Measurements from ENCODE around the gene LETMD1.
"Not testable (repeated sequence)": the region's sequence is repeated elsewhere in the genome, so short reads cannot be mapped to it uniquely, and the experiment has no call there.

Gene LETMD1, protein sequence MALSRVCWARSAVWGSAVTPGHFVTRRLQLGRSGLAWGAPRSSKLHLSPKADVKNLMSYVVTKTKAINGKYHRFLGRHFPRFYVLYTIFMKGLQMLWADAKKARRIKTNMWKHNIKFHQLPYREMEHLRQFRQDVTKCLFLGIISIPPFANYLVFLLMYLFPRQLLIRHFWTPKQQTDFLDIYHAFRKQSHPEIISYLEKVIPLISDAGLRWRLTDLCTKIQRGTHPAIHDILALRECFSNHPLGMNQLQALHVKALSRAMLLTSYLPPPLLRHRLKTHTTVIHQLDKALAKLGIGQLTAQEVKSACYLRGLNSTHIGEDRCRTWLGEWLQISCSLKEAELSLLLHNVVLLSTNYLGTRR

DNA sequence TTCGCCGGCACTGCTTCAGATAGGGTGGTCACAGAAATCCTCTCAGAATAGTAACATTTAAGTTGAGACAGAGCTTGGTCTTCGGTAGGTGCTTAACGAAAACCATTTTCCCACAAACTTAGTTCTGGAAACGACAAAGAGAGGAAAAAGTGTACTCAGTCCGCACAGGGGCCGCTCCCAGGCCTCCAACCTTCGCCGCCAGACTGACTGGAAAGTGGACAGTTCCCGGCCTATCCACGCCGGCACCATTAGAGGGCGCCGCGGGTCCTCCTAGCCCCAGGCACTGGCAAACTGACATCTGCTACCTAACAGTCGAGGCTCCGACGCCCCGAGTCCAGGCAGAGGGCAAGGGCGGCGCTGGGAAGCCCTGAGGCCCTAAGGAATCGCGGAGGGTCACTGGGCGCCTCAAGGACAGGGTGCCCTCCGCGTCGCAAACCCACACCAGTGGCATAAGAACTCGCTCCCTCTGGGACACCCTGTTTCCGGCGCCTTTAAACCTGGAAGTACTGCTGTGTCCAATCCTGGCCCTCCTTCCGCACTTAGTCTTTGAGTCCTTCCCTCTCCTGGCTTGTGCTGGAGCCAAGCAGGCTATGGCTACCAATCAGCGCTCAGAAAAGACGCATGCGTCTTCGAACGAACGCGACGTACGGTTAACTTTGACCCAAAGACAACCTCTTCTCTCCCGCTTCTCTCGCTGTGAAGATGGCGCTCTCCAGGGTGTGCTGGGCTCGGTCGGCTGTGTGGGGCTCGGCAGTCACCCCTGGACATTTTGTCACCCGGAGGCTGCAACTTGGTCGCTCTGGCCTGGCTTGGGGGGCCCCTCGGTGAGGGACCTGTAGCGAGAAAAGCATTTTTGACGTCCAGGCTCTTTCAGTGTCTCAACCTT is at the start of gene LETMD1:
LETMD1 (plus strand) TSS at position 673 of the 886 bp plus-strand sequence; CDS start at position 703, 30 bp downstream.
- DNase-seq, result peak; percentile 76 to 83 (median 78)

DNA sequence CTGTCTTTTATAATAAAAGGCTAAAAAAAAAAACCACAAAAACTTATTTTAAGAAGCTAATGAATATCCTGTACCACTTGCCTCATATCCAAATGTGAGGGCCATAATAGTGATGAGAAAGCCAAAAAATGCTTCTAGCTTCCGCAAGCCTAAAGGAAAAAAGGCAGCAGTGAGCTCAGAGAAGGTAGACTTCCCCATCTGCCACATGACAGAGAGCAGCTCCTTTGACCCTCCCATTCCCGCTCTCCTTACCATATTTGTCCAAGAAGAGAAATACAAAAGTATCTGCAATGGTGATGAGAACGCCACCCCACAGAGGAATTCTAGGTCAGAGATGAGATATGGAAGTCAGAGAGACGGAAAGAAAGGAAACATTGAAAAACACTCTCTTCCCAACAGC is 49.0 kb upstream of the LETMD1 start:
- no peak for DNase-seq

DNA sequence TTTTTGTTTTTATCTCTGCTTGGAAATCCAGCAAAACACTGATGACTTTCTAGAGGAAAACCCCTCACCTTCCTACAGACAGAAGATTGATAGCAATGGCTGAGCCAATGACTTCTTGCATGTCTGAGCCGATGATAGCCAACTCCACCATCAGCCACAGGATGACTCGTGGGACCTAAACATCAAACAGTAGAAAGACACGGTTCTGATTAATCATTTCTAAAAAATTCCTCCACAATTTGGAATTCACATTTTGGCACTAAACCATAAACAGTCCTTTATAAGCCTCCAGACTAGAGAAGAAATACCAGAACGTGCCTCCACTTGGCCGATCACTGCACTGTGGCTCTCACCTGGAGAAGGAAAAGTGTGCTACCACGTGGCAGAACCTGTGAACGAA is 47.9 kb upstream of the LETMD1 start:
- DNase-seq, result no peak

DNA sequence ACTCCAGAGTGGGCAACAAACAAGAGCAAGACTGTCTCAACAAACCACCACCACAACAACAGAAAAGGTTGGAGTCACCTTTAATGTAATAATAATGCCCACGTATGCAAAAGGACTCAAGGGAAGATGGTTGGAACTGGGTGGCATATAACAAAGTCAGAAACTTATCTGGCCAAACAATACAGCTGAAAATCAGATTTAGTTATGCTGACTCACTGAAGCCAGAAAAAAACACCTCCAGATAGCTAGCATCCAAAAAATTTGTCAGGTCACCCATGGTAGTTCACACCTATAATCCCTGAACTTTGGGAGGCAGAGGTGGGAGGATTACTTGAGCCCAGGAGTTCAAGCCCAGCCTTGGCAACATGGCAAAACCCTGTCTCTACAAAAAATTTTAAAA is 46.3 kb upstream of the LETMD1 start:
- DNase-seq, result no peak

DNA sequence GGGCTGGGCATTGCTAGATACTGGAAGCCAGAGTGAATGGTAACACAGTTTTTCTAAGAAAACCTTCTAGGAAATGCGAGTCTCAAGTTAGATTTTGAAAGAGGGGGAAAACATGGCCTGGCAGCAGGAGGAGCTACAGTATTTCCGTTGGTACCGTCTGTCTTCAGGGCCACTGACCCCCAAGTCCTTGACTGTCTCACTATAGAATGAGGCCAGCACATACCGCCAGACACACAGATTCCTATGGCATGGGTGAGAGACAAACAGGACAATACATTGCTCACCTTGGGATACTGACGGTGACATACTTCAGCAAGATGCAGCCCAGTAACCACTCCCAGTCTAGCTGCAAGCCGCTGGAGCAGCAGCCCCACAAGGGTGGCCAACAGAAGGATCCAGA is 43.6 kb upstream of the LETMD1 start:
- DNase-seq, result no peak

DNA sequence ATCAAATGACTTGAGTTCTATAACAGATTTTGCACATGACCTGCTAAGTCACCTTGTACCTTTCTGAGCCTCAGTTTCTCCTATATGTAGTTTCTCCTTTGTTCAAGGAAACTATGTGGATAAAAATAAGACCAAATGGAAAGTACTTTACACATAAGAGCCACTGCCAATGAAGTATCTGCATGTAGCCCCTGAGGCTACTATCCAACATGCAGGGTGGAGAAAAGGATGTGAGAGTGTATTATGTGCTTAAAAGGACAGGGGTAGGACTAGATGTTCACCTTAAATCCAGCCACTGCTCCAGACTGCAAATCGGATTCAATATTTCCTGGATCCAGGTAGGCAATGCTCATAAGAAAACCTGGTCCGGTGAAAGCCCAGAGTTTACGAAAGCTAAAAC is 43.1 kb upstream of the LETMD1 start:
- no peak for DNase-seq

DNA sequence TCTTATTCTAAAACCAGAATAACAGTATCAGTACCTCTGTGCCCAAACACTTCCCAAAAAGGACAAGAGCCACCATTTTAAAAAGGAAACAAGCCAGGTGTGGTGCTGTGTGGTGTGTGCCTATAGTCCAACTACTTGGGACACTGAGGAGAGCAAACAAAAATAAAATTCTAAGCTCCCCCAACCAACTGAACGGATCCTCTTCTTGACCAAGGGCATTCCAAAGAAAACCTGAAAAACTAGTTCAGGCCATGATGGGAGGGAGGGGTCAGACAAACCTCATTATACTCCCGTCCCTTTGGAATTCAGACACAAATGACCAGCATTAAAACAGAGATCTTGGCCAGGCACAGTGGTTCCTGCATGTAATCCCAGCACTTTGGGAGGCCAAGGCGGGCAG is 42.5 kb upstream of the LETMD1 start:
- no peak for DNase-seq

DNA sequence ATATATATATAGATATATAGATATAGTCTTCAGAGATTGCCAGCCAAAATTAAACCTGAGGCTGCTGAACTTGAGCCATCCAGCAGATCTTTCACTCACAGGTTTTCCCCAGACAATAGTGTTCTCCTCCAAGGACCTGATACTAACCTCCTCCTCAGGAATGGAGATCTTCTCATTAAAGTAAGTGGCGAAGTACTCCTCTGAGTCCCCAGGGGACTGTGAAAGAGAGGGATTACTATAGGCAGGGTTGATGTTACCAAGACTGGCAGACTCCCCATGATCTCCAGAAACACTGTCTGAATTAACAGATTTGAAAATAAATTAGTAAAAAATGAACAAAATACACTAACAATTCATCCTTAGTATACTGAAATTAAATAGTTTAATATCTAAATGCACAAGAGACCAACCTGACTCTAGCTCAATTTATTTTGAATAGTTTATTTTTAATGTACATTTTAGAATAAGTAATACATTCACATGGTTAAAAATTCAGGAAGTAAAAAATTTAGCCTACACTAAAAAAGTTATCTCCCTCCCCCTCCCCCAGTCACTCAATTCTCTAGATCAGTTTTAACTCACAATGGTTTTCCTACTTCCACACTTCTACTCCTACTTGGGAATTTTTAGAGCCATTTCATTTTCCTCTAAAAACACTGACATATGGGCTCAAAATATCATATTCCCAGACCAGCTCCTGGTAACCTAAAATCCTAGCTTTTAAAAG is 39.6 kb upstream of the LETMD1 start:
- DNase-seq, result no peak

DNA sequence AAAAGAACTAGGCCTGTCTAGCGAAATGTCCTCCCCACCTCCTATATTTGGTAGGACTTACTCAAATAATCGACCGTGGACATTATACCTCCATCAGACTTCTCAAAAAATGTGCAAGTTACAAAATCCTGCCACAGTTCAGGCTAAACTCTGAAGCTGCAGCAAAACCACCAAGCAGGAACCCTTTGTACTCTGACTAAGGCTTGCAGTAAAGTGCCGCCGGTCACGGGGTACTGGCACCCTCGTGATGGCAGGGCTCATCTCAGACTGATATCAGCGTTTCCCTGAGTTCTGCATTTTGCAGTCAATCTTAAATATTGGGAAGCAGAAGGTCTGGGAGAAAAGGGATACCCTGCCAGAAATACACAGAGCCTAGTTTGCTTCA is 39.1 kb upstream of the LETMD1 start:
- peak in 3 of 4 experiments; percentile 14 to 53 (median 28) for DNase-seq

DNA sequence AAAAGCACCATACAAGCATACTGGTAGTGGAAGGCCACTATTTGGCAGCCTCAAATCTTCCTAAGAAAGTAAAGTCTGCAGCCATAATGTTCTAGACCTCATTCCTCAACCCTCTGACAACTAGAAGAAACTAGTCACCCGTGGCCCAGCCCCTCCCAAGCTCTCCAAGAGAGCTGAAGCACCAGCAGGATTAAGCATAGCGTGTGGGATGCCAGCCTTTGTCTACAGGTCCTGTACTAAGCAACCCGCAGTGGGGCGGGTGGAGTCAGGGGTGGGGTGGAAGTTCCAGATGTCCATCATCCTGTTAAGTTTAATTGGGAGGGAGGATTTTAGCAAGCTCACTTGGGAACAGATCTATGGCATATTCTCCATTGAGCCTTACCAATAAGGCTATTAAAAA is 36.2 kb upstream of the LETMD1 start:
- no peak for DNase-seq

DNA sequence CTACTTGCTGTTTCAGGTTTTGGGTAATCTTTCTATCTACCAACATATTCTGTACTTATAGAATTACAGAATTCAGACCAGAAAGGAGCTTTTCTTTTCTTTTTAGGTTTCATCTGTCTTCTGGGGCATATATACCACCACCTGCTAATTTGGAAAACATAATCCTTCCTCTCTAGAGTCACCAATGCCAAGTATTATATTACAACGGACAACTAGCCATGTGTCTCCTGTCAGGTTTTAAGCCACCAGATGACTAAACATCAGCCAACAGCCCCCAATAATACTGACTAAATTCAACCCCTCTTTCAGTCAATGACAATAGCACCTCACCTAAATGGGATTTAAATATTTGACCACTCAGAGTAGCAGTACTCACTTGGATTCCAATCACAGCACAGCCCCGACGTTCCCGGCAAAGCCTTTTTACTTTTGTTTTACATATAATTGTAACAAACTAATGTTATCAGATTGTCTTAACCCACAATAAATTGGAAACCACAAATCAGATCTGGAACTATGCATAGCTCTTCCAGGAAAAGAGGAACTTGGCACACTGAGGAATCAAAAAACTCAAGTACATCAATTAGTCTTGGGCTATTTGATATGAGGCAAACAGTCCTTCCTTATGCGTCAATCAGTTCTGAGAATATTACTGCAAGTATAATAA is 35.4 kb upstream of the LETMD1 start:
- no peak for DNase-seq

DNA sequence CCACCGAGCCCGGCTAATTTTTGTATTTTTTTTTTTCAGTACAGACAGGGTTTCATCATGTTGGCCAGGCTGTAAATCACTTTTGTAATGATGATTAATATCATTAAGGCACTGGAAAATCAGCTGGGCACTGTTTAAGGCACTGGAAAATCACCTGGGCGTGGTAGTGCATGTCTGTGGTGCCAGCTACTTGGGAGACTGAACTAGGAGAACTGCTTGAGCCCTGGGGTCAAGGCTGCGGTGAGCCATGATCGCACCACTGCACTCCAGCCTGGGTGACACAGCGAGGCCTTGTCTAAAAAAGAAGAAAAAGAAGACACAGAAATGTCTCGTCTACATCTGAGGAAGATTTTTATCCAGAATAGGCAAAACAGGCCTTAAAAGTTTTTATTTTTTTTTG is 34.7 kb upstream of the LETMD1 start:
- no peak for DNase-seq

DNA sequence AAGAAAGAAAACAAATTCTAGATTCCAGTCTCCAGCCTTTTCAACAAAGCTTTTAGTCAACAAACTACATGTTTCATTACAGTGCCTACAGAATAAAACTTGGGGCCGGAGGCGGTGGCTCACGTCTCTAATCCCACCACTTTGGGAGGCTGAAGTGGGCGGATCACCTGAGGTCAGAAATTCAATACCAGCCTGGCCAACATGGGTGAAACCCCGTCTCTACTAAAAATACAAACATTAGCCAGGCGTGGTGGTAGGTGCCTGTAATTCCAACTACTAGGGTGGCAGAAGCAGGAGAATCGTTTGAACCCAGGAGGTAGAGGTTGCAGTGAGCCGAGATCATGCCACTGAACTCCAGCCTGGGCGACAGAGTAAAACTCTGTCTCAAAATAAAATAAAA is 33.7 kb upstream of the LETMD1 start:
- DNase-seq, result not testable (repeated sequence)

DNA sequence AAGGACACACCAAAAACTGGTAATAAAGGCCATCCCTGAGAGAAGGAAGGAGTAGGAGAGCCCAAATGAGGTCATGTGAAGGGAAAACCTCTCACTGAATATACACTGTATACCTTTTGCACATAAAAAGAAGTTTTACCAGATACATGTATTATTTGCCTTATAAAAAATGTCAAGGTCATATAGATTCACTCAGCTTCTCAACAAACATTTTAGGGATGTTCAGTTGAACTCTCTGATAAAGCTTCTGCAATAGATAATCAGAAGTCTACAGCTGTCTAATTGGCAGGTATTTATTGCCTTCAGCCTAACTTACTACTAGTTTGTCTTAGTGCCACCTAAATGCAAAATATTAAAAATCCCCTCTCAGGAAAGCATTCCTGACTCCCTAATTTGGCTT is 30.7 kb upstream of the LETMD1 start:
- DNase-seq, result no peak

DNA sequence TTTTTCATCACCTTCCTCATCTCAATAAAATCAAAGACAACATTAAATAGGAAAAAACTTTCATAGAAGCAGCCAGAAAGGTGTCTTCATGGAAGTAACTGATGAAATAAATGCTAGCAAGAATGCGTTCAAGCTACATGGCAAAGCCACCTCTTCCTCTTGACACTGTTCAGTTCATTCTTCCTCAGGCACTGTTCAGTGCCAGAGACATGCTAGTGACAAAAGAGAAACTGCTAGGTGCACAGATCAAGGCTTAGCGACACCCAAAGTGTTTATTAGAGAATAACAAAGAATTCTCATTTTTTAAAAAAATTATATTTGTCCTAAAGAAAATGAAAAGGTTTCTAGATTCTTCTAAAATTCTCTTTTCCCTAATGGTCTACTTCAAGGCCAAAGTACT is 29.2 kb upstream of the LETMD1 start:
- no peak for DNase-seq

DNA sequence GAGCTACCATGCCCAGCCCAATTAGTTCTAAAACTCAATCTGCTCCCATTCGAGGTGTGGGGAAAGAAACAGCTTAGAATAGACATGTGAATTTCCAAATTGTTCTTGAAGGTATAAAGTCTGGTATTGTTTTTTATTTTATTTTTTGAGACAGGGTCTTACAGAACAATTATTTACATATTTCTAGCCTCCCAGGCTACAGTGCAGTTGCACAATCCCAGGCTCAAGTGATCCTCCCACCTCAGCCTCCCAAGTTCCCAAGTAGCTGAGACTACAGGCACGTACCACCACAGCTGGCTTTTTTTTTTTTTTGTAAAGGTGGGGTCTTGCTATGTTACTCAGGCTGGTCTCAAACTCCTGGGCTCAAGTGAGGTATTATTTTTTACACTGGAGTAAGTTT is 28.2 kb upstream of the LETMD1 start:
- DNase-seq, result no peak

DNA sequence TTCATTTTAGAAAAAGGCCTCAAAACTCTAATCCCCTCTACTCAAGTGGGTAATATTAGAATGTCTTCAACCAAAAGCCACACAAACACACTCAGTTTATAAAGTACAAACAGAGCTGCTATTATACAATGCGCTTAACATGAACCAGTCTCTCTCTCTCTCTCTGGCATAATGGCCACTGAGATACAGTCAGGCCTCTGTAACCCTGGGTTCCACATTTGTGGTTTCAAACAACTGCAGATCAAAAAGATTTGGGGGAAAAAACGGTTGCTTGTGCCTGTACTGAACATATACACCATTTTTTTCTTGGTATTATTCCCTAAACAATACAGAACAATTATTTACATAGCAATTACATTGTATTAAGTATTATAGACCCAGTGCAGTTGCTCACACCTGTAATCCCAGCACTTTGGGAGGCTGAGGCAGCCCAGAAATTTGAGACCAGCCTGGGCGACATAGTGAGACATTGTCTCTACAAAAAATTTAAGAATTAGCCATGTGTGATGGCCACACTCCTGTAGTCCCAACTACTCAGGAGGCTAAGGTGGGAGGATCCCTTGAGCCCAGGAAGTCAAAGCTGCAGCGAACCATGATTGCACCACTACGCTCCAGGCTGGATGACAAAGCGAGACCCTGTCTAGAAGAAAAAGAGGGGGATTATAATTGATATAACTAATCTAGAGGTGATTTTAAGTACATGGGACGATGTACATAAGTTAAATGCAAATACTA is 27.5 kb upstream of the LETMD1 start:
- no peak for DNase-seq

DNA sequence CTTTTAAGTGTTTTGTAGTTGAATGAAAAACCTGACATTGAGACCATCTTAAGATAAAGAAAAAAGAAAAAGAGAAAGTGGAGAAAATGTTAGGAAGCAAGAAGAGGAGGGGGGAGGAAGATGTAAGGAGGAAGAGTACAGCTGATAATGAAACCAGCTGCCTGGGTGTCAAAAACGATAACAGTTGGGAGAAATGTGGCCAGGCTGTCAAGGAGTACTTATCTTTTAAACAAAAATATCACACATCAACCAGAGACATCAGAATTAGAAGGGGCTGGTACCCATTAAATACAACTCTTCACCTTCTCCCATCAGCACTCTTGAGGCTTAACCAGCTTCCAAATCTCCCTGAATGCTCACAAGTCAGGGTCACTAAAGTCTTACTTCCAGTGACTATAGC is 26.4 kb upstream of the LETMD1 start:
- DNase-seq, result no peak

DNA sequence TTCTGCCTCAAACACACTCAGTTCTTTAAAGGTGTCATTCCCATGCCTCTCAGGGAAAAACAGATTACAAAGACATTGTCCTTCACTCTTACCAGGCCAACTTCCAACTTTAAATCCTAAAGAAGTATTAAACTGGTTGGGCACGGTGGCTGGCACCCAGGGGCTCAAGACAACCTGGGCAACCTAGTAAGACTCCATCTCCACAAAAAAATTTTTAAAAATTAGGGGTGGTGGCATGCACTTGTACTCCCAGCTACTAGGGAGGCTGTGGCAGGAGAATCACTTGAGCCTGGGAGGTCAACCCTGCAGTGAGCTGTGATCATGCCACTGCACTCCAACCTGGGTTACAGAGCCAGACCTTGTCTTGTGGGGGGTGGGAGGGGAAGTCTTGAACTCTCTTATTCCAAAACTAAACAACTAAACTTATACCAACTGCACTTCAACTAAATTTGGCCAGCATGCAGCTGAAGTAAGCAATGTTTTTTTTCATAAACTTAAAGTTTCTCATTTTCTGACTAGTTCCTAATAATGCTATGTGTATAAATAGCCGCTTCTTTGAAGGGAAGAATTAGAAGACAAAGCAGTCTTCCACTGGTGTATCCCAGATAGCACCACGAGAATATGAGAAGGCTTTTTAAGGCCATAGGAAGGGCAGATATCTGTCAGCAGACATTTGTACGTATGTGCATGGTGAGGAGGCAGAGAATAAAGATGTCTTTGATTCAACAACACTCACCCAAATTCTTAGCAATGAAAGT is 24.3 kb upstream of the LETMD1 start:
- no peak for DNase-seq

DNA sequence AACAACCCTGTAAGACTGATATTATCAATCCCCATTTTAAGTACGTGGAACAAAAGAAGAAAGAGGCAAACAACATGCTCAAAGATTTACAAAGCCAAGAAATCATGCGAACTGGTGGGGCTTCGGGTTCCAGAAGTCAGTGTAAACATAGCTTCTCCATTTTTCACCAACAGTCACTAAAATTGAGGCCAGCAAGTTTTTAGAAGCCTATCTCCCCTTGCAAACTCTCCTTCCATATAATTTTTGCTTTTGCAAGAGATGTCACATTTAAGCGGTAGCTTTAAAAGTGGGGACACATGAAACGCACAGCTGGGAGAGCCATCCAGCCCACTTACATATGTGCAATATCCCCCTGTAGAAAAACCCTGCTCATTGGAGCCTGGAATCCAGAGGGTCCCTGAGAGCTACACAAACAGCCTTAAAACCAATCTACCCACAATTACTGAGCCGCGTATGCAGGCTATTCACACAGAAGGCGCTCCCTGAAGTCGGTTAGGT is 22.7 kb upstream of the LETMD1 start:
- no peak for DNase-seq

Data from activated naive CD4-positive, alpha-beta T cell (primary cell).